ENCODE data around the gene MESP2.

Gene MESP2

DNA sequence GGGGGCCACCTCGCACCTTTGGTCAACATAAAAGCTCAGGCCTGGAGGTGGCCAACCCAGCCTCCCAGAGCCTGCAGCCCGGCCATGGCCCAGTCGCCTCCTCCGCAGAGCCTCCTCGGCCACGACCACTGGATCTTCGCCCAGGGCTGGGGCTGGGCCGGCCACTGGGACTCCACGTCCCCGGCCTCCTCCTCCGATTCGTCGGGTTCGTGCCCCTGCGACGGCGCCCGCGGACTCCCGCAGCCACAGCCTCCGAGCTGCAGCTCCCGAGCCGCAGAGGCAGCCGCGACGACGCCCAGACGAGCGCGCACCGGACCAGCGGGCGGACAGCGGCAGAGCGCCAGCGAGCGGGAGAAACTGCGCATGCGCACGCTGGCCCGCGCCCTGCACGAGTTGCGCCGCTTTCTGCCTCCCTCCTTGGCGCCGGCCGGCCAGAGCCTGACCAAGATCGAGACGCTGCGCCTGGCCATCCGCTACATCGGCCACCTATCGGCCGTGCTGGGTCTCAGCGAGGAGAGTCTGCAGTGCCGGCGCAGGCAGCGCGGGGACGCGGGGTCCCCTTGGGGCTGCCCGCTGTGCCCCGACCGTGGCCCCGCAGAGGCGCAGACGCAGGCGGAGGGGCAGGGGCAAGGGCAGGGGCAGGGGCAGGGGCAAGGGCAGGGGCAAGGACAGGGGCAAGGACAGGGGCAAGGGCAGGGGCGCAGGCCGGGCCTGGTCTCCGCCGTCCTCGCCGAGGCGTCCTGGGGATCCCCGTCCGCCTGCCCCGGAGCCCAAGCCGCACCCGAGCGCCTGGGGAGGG lies at the start of gene MESP2:
Gene MESP2 (plus strand): TSS at position 59 of the 799 bp plus-strand sequence. CDS start 26 bp downstream, at position 85.
- DNase-seq (ENCODE audit: low spot score), result peak; percentile 22

GRCh38 chr15:89728254-89728653 lies 47.9 kb upstream of the MESP2 start:
- no peak for DNase-seq (ENCODE audit: low spot score)

- DNase-seq (ENCODE audit: low spot score), result no peak
Observed at GRCh38 chr15:89731275-89731674, 44.9 kb upstream of the MESP2 start.

GRCh38 chr15:89732451-89733172 lies 43.5 kb upstream of the MESP2 start:
- no peak for DNase-seq (ENCODE audit: low spot score)

GRCh38 chr15:89735773-89736172 lies 40.4 kb upstream of the MESP2 start:
- DNase-seq (ENCODE audit: low spot score), result no peak

GRCh38 chr15:89740137-89740536 lies 36.0 kb upstream of the MESP2 start:
- peak; percentile 88 for DNase-seq (ENCODE audit: low spot score)

DNA sequence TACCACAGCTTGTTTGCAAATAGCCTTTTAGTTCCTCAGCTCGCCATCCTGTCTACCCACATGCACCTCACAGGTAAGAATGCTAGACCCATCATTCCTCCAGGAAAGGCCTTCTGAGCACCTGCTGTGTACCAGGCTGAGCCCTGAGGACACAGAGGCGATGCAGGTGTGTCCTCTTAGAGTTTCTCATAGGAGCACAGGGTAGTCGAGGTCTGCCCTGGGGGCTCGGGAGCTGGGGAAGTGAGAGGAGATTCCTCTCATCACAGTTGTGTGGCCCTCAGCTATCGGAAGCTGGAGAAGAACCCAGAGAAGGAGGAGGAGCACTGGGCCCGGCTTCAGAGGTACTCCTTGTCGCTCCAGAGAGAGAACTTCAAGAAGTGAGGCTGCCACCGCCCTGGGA lies 33.1 kb upstream of the MESP2 start:
- no peak for DNase-seq (ENCODE audit: low spot score)

DNA sequence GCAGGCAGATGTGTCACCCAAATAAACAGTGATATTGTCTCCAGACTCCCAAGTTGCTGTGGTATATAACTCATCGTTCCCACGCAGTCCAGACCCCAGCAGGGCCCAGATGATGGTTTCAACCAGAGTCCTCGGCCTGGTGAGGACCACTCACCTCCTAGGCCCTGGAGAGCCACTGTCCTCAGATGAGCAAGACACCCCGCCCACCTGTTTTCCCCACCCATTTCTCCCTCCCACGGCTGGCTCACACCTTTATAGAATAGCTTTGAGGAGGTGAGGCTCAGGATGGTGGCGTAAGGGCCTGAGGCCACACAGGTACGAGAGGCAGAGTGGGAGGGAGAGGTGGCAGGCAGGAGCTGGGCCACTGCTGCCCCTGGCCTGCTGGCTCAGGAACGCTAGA lies 32.5 kb upstream of the MESP2 start:
- DNase-seq (ENCODE audit: low spot score), result no peak

- DNase-seq (ENCODE audit: low spot score), result no peak
Observed at GRCh38 chr15:89745131-89745530, 31.0 kb upstream of the MESP2 start.

DNA sequence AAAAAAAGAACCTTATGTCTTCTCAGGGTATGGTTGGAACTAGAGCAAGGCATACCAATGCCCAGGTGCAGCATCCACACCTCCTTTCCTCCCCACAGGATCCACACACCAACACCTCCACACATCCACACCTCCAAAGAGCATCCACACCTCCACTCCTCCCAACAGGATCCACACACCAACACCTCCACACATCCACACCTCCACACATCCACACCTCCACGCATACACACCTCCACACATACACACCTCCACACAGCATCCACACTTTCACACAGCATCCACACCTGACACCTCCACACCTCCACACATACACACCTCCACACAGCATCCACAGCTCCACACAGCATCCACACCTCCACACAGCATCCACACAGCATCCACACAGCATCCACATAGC lies 30.4 kb upstream of the MESP2 start:
- no peak for DNase-seq (ENCODE audit: low spot score)

DNA sequence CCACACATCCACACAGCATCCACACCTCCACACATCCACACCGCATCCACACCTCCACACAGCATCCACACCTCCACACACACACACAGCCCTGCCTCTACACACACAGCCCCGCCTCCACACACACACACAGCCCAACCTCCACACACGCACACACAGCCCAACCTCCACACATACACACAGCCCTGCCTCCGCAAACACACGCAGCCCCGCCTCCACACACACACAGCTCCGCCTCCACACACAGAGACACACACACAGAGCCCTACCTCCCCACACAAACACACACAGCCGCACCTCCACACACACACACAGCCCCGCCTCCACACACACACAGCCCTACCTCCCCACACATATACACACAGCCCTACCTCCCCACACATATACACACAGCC lies 29.7 kb upstream of the MESP2 start:
- no peak for DNase-seq (ENCODE audit: low spot score)

DNA sequence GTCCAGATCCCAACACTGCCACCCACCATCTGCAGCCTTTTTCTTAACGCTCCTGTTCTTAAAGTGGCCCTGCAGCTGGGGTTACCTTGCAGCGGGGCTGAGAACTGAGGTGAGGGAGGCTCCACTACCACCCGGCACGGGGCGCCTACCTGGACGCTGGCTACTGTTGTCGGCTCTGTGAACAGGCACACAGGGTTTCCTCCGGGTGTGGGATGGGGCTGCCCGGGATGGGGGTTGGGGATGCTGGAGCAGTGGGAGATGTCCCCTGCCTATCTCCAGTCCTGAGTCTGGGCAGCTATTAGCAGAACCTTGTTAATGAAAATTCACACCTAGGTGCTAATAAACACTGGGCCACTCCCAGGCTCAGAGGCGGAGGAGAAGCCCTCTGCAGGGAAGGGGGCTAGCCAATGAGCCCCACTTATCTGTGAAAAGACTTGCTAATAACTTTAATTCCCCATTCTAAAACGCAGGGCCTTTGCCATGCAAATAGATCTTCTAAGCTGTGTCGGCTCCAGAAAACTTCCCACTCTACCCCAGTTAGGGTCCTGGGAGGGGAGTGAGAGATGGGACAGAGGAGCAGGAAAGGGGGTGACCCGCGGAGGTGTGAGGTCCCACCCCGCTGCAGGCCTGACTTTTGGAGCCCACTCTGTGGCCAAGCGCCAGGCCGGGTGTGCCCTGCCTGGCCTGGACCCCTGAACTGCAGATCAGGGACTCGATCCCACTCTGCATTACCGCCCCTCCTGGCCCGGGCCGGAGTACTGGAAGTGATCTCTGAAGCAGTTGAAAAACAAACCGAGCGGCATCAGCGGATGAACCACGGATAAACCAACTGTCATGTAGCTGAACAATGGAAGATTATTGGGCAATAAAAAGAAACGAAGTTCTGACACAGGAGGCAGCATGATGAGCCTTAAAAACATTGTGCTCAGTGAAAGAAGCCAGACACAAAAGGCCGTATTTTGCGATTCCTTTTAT lies 28.1 kb upstream of the MESP2 start:
- DNase-seq (ENCODE audit: low spot score), result no peak

GRCh38 chr15:89749054-89749453 lies 27.1 kb upstream of the MESP2 start:
- no peak for DNase-seq (ENCODE audit: low spot score)

GRCh38 chr15:89749526-89749925 lies 26.6 kb upstream of the MESP2 start:
- DNase-seq (ENCODE audit: low spot score), result no peak

DNA sequence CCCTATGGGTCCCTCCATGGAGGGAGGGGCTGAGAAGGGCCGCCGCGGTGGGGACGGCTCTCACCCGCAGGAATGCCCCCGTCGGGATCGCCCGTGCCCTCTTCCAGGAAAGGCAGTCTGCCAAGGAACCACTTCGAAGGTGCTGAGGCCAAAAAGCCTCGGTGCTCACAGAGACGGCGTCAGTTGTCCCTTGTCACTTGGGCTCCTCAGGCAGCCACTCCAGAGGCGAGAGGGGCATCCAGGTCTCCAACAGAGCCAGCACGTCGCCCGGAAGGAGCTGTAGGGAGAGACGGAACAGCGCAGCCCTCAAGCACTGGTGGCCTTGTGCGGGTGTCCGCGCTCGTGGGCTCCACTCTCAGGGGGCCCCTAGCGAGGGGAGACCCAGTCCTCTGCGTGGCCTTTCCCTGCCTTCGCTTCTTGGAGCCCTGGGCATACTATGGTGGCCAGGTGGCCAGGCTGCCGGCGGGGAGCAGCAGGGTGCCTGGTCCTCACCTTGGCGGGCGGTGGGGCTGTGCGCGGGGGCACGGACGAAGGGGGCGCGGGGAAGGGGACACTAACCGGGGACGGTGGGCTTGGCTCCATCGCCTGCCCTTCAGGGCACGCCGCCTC lies 26.1 kb upstream of the MESP2 start:
- no peak for DNase-seq (ENCODE audit: low spot score)

- DNase-seq (ENCODE audit: low spot score), result peak; percentile 91
Observed at GRCh38 chr15:89750560-89751542, 25.3 kb upstream of the MESP2 start, which contains the start of gene MESP1. MESP1 (minus strand) TSS chr15:89751249; CDS start chr15:89751231, 18 bp downstream.

DNA sequence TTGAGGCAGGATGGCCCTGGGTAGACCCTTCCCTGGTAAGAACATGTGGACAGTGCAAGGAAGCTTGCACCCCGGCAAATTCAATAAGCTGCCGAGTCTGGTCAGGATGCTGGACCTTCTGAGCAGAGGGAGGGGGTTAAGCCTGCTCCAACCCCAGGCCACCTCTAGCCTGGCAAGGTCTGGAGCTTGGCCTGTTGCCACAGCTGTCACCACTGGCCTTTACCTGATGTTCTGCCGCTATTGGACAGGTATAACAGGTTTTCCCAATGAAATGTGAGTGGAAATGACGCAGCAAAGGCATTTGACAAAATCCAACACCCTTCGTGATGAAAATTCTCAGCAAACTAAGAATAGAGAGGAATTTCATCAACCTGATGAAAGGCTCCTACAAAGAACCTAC lies 24.4 kb upstream of the MESP2 start:
- DNase-seq (ENCODE audit: low spot score), result no peak

GRCh38 chr15:89753855-89754254 lies 22.3 kb upstream of the MESP2 start:
- DNase-seq (ENCODE audit: low spot score), result no peak

- no peak for DNase-seq (ENCODE audit: low spot score)
Observed at GRCh38 chr15:89754361-89755154, 21.6 kb upstream of the MESP2 start.

DNA sequence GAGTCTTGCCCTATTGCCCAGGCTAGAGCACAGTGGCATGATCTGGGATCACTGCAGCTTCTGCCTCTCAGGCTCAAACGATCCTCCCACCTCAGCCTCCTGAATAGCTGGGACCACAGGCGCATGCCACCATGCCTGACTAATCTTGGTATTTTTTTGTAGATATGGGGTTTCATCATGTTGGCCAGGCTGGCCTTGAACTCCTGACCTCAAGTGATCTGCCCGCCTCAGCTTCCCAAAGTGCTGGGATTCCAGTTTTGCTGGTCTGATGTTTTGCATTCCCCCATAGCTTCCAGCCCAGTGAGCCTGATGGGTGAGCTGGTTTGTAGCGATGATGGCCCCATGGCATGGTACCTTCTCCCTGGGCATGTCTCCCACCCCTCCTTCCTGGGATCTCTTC lies 20.4 kb upstream of the MESP2 start:
- DNase-seq (ENCODE audit: low spot score), result no peak

All from NAMALWA (cell line).